GM19193 (cell line): Measurements from ENCODE around the gene CPB2.

ENCODE experiments used
- POLR2A ChIP-seq: IDR thresholded peaks from 4 replicates; pipeline ENCODE4 v1.6.1; 2011; ENCODE audit not compliant: insufficient read depth, insufficient read length; ENCODE audit errors: extremely low read depth

Gene CPB2

GRCh38 chr13:46087481-46087880 is 17.4 kb downstream of the CPB2 start:
- no peak for TF ChIP-seq POLR2A

GRCh38 chr13:46086985-46087384 is 17.8 kb downstream of the CPB2 start:
- TF ChIP-seq POLR2A = no peak

- TF ChIP-seq POLR2A = no peak
Observed at GRCh38 chr13:46086421-46086922, 18.4 kb downstream of the CPB2 start.

- no peak for TF ChIP-seq POLR2A
Observed at GRCh38 chr13:46085737-46086136, 19.1 kb downstream of the CPB2 start.

- TF ChIP-seq POLR2A = no peak
Observed at GRCh38 chr13:46082324-46082723, 22.5 kb downstream of the CPB2 start.

GRCh38 chr13:46079770-46080169 is 25.1 kb downstream of the CPB2 start:
- no peak for TF ChIP-seq POLR2A

- no peak for TF ChIP-seq POLR2A
Observed at GRCh38 chr13:46077265-46077664, 27.6 kb downstream of the CPB2 start.

GRCh38 chr13:46076827-46077226 is 28.0 kb downstream of the CPB2 start:
- TF ChIP-seq POLR2A = no peak

GRCh38 chr13:46075811-46076210 is 29.0 kb downstream of the CPB2 start:
- no peak for TF ChIP-seq POLR2A

- no peak for TF ChIP-seq POLR2A
Observed at GRCh38 chr13:46071590-46072249, 33.1 kb downstream of the CPB2 start.

GRCh38 chr13:46063292-46063691 is 41.5 kb downstream of the CPB2 start:
- no peak for TF ChIP-seq POLR2A

- no peak for TF ChIP-seq POLR2A
Observed at GRCh38 chr13:46062185-46062584, 42.6 kb downstream of the CPB2 start.

GRCh38 chr13:46059405-46059804 is 45.4 kb downstream of the CPB2 start:
- TF ChIP-seq POLR2A = no peak

GRCh38 chr13:46058268-46058667 is 46.6 kb downstream of the CPB2 start:
- TF ChIP-seq POLR2A = no peak

- no peak for TF ChIP-seq POLR2A
Observed at GRCh38 chr13:46057256-46058015, 47.4 kb downstream of the CPB2 start.
